Mucosa of descending colon (tissue), 3 donors: ENCODE measurements around the gene MBD3. TPM values are rescaled to one million over a fixed set of nuclear protein-coding genes. Genes with fewer than 3 reads are reported as not detected.

Source experiments
- ATAC-seq: fragments of 200-7000 bp; cut with Tn5 transposase; one replicate; pipeline ENCODE4 v1.9.1; 2020; ENCODE audit warnings: mild to moderate bottlenecking, moderate library complexity
- DNase-seq, 3 donors: peaks; one replicate each; pipeline ENCODE4 v3.0.0-alpha.2; 2020
- H3K36me3 ChIP-seq: fragments of 200-600 bp; one replicate; pipeline ENCODE4 v1.8.0; 2021; ENCODE audit warnings: low read depth, mild to moderate bottlenecking
- H3K4me1 ChIP-seq: fragments of 200-600 bp; one replicate; pipeline ENCODE4 v1.8.0; 2021; ENCODE audit warnings: low read depth, mild to moderate bottlenecking
- H3K4me3 ChIP-seq: fragments of 200-600 bp; one replicate; pipeline ENCODE4 v1.8.0; 2021; ENCODE audit warnings: mild to moderate bottlenecking
- H3K9me3 ChIP-seq: fragments of 200-600 bp; one replicate; pipeline ENCODE4 v1.8.0; 2021; ENCODE audit warnings: mild to moderate bottlenecking
- CTCF ChIP-seq: fragments of 200-600 bp; IDR thresholded peaks from one replicate; pipeline ENCODE4 v1.8.0; 2022; ENCODE audit warnings: antibody characterized with exemption, mild to moderate bottlenecking
- intact Hi-C, 2 donors: fragments of 100-400 bp; cut with DNase I in 1 of 2; cut with micrococcal nuclease in 1 of 2; formaldehyde crosslinking; loops; one replicate each; pipeline versions ENCODE4 v1.11.0 to v1.11.1; 2022; cut with DNase I, micrococcal nuclease
- total RNA-seq, 3 donors: library from RNA; stranded (reverse); fragmentation: NEBNext Ultra II Directional in 2 of 3; extraction: Animal tissue kit (Norgen Biotek cat#: 25700) in 2 of 3; gene quantifications; one replicate each; pipeline versions ENCODE4 v1.2.1 to v1.2.4, GENCODE V29; 2021 to 2023
- donor health status: DM: no; HTN: no; CAD: no; lungs with moderate emphysema.
- donor health status: DM: no; HTN: no; CAD: no.
- donor health status: DM: no; HTN: yes; CAD: no.

Gene MBD3
- total RNA-seq, 3 donors from 2014 or later: 54.1 to 78.2 (median 54.2) TPM

- intact Hi-C loops: no loop called here
- Histone ChIP-seq H3K4me3 (no peak overlapping the region), H3K4me1 (no peaks in the 10 kb centered on the region), H3K9me3 (no peaks in the 10 kb centered on the region), H3K36me3 (no peaks in the 10 kb centered on the region)
- no peak for ATAC-seq
- no peak for TF ChIP-seq CTCF
- DNase-seq: no peak
These were observed 31.3 kb downstream of the MBD3 start for GRCh38 chr19:1561236-1561842.

- intact Hi-C loops: no loop called here
- ATAC-seq: no peak
These were observed 32.3 kb downstream of the MBD3 start for GRCh38 chr19:1560286-1560882.

DNA sequence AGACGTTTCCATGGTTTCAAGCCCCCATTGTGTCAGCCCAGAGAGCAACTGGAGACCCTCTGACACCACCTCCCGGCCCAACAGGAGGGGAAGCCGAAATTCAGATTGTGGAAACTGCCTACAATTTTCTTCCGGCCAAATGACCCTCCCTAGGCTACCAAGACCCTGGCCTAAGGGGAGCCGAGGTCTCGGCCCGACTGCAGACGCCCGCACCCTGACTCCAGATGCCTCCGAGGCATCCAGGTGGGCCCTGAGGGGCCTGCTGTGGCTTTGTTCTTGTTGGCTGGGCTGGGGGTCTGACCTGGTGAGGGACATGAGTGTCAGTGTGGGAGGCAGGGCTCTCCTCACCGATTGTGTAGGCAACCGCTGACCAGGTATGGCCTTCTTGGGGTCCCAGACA lies 34.1 kb downstream of the MBD3 start:
- Histone ChIP-seq H3K4me3 (no peak overlapping the region), H3K9me3 (no peaks in the 10 kb centered on the region), H3K4me1 (no peaks in the 10 kb centered on the region), H3K36me3 (no peaks in the 10 kb centered on the region)
- intact Hi-C loops: no loop called here
- TF ChIP-seq CTCF: no peak
- DNase-seq (no peak), ATAC-seq (no peak)

More at GRCh38 chr19:1560286-1560882, 32.3 kb downstream of the MBD3 start:
- no peak for DNase-seq
- no peaks in the 10 kb centered on the region for H3K4me1 ChIP-seq
- no peaks in the 10 kb centered on the region for H3K36me3 ChIP-seq
- no peaks in the 10 kb centered on the region for H3K9me3 ChIP-seq
- TF ChIP-seq CTCF: no peak
- no peak overlapping the region for H3K4me3 ChIP-seq

GRCh38 chr19:1556390-1557070 lies 36.1 kb downstream of the MBD3 start:
- intact Hi-C loops: no loop called here

More at GRCh38 chr19:1556390-1557070, 36.1 kb downstream of the MBD3 start:
- Histone ChIP-seq H3K9me3 (no peaks in the 10 kb centered on the region), H3K4me3 (no peak overlapping the region), H3K36me3 (no peaks in the 10 kb centered on the region), H3K4me1 (no peaks in the 10 kb centered on the region)
- no peak for TF ChIP-seq CTCF
- ATAC-seq (no peak), DNase-seq (no peak)
